ENCODE data around the gene ACOT11. TPM values are rescaled to one million over a fixed set of nuclear protein-coding genes. Genes with fewer than 3 reads are reported as not detected.
A peak's percentile ranks its signal among the peaks of the same experiment; 100 is the strongest.

The ACOT11 gene
- total and polyA plus RNA-seq, 10 of the 15 experiments (the other 5 are each of a cell fraction or from before 2014, with no cell fraction given), result 0.04 to 0.85 (median 0.39) TPM; not detected in 1

- RAD21 ChIA-PET (ENCODE audit: unreplicated experiment), result no interaction called here
Observed at GRCh38 chr1:54519709-54520108, 28.3 kb upstream of the ACOT11 start.

More at GRCh38 chr1:54519709-54520108, 28.3 kb upstream of the ACOT11 start:
- ChIA-PET SMC1A (ENCODE audit: uncharacterized antibody, unreplicated experiment) (interaction anchor here (1.0 kb wide), 1 partner anchor 25 kb away, joined by 3 read pairs; no protein-coding TSS in a partner anchor), CTCF (interaction anchor here (0.8 to 1.2 kb wide), 2 partner anchors 451 to 560 kb away, joined by 3 read pairs; no protein-coding TSS in a partner anchor), POLR2A (no interaction called here)
- FAIRE-seq, result no peak
- Histone ChIP-seq H3K4me3 (no peak overlapping the region), H4K20me1 (ENCODE audit: control insufficient read depth, insufficient read depth) (no peaks in the 10 kb centered on the region), H3K79me2 (ENCODE audit: control insufficient read depth, insufficient read depth, low read length) (no peaks in the 10 kb centered on the region), H3K27me3 (replicated peaks in 1 of 2; ENCODE audit: control insufficient read depth in 2 of 2, insufficient read depth in 2 of 2, low read length in 1 of 2) (no peaks in the 10 kb centered on the region), H3K4me1 (ENCODE audit: control insufficient read depth, insufficient read depth, low read length) (no peaks in the 10 kb centered on the region), H3K9me3 (replicated peaks; ENCODE audit: control insufficient read depth, insufficient read depth, low read length) (no peaks in the 10 kb centered on the region), H3K4me2 (ENCODE audit: control insufficient read depth, insufficient read depth) (no peak overlapping the region), H3K9ac (ENCODE audit: control insufficient read depth, insufficient read depth, low read length) (no peak overlapping the region), H3K27ac (ENCODE audit: control insufficient read depth, insufficient read depth) (no peak overlapping the region), H3K36me3 (ENCODE audit: control insufficient read depth in 2 of 2, insufficient read depth in 2 of 2, low read length in 1 of 2) (no peaks in the 10 kb centered on the region), H2AFZ (ENCODE audit: control insufficient read depth, low read depth, low read length) (no peak overlapping the region)
- TF ChIP-seq MYB (IDR thresholded peaks at IDR 0.05; ENCODE audit: borderline replicate concordance, low read depth, low read length) (no peak), JUNB (IDR thresholded peaks at IDR 0.05) (no peak), POLR2AphosphoS2 (IDR thresholded peaks at IDR 0.05; ENCODE audit: low read depth, low read length) (no peak), LARP7 (IDR thresholded peaks at IDR 0.05) (no peak), RB1 (IDR thresholded peaks at IDR 0.05; ENCODE audit: borderline replicate concordance) (no peak), SMARCA5 (IDR thresholded peaks at IDR 0.05) (no peak), SMC3 (IDR thresholded peaks at IDR 0.05; ENCODE audit: borderline replicate concordance, low read length) (0 out of 2 replicates have a peak, but pooled peaks have one; percentile 10), CTCF (IDR thresholded peaks at IDR 0.05 in 2 of 3, conservative IDR thresholded peaks at IDR 0.05 in 1 of 3; ENCODE audit: control insufficient read depth in 2 of 3, extremely low read depth in 1 of 3, insufficient read depth in 1 of 3, low read depth in 3 of 3, low read length in 3 of 3) (peak; percentile 25 to 41 (median 25); a peak in 4 of 6 replicates), MEF2B (IDR thresholded peaks at IDR 0.05; ENCODE audit: partially characterized antibody, poor library complexity, severe bottlenecking) (no peak)
- peak; percentile 87 for ATAC-seq
- WGBS (ENCODE audit: insufficient coverage, insufficient replicate concordance, low lambda C conversion rate, missing lambda C conversion rate), result 21% methylated on average over 5 of the region's 5 CpGs
- DNase-seq (ENCODE audit: low read depth, low spot score), result no peak
- in situ Hi-C loops (cut with MboI) (no loop called here), intact Hi-C loops (cut with micrococcal nuclease; ENCODE audit: unreplicated experiment) (no loop called here)
- BruUV-seq (replicated peaks), result no TSS peak
